GM18870 (cell line): ENCODE results near the gene SYT8.
"Not testable (repeated sequence)": the region's sequence is repeated elsewhere in the genome, so short reads cannot be mapped to it uniquely, and the experiment has no call there.

Experiments
- ATAC-seq: cut with Tn5 transposase; IDR thresholded peaks from one replicate; pipeline ENCODE4 v1.9.1; 2021; ENCODE audit warnings: moderate library complexity; ENCODE audit not compliant: unreplicated experiment

The SYT8 gene

DNA sequence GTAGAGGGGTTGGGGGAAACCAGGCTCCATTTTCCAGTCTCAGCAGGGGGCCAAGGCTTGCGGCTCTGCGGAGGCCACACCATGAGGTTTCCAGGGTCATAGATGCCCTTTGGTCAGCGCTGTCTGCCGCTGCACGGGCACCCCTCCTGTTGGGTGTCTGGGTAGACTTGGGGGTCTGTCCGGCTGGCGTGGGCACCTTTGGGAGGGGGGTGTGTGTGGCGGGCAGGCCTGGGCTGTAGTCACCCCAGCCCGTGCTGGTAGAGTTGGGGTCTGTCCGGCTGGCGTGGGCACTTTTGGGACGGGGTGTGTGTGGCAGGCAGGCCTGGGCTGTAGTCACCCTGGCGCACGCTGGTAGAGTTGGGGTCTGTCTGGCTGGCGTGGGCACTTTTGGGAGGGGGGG is 36.7 kb downstream of the SYT8 start:
- no peak for ATAC-seq

DNA sequence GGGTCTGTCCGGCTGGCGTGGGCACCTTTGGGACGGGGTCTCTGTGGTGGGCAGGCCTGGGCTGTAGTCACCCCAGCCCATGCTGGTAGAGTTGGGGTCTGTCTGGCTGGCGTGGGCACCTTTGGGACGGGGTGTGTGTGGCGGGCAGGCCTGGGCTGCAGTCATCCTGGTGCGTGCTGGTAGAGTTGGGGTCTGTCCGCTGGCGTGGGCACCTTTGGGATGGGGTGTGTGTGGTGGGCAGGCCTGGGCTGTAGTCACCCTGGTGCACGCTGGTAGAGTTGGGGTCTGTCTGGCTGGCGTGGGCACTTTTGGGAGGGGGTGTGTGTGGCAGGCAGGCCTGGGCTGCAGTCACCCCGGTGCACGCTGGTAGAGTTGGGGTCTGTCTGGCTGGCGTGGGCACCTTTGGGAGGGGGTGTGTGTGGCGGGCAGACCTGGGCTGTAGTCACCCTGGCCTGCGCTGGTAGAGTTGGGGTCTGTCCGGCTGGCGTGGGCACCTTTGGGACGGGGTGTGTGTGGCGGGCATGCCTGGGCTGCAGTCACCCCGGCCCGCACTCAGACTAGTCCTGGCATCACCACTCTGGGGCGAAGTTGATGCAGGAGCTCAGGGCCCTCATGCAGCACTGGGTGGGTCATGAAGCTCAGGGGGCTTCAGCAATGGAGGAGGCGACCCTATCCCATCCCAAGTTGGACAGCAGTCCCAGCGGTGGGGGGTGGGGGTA is 37.6 kb downstream of the SYT8 start:
- no peak for ATAC-seq

DNA sequence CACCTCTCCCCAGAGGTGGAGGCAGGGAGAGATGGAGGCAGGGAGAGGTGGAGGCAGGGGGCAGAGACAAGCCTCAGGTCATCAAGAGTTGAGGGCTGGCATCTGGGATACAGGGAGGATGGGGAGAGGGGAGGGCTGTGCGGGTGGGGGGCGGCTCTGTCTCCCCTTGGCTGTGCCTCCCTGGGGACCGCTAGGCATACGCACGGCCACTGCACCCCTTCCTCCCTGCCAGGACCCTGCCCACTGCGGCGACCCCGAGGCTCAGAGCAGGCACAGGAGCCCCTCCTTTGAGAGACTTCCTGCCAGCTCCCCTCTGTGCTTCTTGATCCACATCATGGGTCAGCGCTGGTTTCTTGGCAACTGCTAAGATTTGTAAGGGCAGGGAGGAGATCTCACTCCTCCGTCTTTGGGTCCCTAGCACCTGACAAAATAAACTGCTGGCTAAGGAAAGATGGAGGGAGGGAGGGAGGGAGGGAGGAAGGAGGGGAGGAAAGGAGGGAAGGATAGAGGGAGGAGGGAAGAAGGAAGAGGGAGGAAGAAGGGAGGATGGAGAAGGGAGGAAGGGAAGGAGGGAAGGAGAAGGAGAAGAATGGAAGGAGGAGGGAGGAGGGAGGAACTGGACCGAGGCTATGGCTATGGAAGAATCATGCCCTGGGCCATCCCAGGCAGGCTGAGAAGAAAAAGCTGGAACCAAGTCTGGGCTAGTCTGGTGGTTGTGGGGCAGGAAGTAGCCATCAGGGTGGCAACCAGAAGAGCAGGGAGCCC is 38.4 kb downstream of the SYT8 start:
- no peak for ATAC-seq

DNA sequence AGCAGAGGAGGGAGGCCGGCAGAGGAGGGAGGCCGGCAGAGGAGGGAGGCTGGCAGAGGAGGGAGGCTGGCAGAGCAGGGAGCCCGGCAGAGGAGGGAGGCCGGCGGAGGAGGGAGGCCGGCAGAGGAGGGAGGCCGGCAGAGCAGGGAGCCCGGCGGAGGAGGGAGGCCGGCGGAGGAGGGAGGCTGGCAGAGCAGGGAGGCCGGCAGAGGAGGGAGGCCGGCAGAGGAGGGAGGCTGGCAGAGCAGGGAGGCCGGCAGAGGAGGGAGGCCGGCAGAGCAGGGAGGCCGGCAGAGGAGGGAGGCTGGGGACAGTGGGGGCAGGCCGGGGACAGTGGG is 39.0 kb downstream of the SYT8 start:
- ATAC-seq: not testable (repeated sequence)

DNA sequence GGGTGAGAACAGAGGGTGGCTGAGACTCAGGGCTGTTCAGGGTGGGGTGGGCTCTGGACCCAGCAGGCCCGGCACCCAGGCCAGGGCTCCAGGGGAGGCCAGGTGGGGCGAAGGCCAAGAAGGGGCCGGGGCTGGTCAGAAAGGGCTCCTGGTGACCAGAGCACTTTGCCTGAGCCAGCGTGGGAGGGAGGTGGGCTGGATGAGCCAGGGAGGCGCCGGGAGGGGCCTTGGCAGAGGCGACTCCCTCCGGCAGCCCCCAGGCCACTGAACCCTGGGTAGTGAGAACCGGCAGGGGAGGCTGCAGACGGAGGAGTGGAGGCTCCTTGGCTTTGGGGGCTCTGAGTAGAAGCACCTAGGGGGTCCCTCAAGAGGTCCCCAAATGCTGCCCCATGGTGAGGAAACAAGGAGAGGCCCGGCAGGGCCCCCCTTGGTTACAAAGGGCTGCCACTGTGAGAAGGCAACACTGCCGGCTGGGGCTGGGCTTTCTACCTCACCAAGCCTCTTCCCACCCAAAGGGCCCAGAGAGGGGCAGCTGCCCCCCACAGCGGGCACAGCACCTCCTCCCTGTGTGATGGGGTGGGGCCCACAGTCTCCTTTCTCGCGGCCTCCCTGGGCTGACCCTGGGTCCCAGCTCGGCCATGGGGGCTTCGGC is 39.8 kb downstream of the SYT8 start:
- not testable (repeated sequence) for ATAC-seq

DNA sequence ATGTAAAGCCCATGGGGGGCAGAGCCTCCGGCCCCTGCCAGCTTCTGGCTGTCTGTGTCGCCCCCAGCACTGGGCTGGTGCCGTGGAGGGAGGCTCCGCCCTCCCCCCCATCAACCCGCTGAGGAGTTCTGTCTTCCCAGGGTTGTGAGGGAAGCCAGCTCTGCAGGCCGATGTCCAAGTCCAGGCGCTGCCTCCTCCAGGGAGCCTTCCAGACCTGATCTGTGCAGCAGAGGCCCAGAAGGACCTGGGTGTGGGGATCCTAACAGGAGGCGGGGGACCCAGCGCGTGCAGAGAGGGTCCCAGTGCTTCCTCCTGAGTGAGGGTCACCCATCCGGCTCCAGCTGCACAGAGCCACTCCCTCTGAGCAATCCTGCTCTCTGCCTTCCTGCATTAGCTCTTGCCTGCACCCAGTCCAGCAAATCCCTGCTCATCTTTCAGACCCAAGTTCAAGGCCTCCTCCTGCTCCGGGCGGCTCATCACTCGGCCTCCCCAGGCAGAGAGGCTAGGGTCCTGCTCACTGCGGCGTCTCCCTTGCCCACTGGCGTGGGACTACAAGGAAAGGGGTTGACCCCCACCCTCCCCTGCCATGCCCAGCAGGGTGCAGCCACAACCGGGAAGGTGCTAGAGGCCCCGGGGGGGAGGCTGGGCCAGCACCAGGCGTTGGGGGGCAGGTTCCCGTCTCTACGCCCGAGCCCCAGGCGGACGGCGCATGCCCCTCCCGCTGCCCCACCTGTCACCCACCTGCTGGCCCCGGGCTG is 40.5 kb downstream of the SYT8 start:
- no peak for ATAC-seq

DNA sequence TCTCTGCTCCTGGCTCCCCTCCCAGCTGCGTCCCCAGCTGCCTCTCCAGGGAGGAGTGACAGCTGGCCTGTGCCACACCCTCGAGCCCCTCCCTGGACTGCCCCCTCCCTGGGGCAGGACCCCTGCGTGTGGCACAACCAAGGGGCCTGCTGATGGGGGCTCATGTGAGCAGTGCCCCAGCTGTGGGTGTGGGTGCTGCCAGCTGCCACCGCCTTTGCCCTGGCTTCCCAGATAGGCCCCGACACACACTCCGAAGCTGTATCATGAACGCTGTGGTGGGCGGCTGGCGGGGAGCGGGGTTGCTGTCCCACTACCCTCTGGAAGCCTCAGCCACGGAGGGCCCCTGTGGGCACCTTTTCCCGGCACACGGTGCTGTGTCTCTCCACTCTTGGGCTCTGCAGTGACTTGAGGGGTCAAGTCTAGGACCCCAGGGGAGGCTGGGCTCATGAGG is 41.1 kb downstream of the SYT8 start:
- ATAC-seq: not testable (repeated sequence)

DNA sequence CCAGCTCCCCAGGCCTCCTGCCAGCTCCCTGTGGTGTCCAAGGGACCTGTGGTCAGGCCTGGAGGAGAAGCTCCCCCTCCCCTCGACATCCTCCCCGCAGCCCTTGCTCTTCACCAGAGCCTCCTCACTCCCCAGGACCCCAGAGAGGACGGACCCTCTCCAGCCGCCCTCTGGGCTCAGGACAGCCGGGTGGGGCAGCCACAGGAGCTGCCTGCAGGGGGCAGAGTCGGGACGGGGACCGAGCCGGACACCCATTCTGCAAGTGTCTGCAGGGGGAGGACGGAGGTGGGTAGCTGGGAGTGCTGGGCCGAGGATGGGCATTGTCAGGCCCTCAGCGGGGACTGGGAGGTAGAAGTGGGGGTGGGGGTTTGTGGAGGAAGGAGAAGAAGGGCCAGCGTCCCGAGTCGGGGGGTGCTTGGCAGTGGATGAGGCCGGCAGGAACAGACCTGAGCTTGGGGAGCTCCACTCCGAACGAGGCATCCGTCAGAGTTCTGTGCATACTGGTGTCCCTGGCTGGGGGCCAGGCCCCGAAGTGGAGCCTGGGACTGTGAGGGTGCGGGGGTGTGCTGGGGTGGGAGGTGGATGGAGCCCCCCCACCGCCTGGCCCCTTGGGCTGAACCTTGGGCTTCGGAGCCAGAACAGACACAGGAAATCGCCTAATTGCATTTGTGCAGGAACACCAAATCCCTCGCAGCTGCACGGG is 41.7 kb downstream of the SYT8 start:
- ATAC-seq: no peak

DNA sequence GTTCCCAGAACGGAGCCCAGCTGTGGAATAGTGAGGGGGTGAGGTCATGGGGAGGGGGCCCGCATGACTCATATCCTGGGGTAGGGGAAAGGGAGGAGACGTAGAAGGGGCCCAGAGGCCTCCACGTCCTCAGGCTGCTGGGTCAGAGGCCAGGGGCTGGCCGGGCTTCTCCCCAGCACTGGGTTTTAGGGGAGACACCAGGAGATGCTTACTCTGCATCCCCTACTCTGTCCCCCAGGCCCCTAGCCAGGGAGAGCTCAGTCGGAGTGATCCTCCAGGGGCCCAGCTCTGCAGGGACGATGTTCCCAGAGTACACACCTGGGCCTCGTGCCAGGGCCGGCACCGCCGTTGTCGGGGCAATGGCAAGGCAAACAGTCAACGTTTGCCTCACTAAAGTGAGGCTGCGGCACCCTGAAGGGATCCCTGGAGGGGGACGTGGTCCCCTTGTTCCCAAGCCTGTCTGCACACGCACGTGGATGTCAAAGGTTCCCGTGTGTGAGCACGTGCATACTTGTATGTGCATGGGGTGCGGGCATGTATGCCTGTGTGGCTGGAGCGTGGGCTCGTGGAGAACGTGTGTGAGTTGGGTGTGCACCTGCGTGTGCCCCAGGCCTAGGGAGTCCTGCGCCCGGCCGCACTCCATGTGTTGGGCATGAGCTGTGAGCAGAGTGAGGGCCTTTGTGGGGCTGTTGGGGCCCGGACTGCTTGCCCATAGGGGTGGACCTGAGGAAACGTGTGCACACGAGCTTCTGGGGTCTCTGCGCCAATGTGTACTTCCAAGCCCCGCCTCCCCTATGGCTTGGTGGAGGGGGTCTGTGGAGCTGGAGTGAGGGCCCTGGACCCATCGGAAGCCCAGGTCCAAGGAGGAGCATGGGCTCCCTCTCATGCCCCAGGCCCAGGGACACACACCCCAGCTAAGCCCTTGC is 42.7 kb downstream of the SYT8 start:
- no peak for ATAC-seq

DNA sequence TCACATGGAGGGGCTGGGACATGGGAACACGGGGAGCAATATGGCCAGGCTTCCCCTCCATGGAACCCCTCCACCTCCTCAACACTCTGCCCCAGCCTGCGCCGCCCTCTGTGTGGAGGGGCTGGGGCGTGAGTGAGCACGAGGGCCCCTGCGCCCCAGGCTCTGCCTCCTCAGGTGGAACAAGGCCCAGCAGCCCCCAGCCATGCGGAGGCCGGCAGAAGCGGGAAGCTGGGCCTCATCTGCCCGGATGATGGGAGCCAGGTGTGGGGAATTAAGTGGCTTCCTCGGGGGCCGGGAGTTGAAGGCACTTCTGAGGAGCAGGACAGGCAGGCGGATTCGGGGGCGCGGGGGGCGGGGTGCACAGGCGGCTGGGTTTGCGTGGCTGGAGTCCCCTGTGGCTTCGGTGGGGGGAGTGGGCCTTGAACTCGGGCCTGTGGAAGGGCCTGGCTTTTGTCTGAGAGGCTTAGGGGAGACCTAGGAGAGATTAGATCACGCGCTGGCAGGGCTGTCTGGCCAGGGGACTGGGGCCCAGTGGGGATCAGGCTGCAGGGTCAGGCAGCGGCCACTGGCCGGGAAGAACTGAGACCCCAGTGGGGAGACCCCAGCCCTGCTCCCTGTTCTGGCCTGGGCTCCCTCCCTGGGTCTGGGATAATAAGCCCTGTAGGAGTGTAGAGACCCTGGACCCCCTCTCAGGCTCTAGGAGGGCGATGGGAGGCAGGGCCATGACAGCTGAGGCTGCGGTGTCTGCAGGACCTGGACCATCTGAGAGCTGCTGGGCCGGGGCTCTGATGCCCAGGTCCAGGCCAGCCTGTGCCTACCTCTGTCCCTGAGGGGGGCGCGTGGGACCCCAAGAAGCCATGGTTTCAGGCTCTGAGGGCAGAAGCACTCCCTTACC is 43.6 kb downstream of the SYT8 start:
- ATAC-seq: no peak

DNA sequence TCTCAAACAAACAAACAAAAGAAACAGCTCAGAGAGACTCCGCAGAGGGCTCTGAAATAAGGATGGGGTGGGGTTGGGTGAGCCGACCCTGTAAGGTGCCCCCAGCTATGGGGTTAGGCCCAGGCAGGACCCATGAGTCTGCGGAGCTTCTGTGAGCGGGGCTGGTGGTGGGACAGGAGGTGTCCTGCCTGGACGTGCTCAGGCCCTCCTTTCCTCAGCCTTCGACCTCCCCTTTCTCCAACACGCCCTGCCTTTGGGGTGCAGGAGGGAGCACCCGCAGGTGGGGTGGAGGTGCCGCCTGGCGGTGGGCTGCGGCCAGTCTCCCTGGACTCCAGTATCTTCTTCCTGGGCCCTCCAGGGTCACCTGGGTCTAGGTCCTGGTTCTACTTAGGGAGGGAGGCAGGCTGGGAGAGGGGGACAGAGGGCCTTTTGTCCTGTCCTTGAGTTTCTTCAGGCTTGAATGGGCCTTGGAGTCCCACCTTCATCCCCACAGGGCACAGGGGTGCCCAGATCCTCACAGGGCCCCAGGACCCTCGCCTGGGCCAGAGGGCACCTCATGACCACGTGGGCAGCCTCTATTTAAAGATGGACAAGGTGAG is 44.7 kb downstream of the SYT8 start:
- ATAC-seq: no peak

DNA sequence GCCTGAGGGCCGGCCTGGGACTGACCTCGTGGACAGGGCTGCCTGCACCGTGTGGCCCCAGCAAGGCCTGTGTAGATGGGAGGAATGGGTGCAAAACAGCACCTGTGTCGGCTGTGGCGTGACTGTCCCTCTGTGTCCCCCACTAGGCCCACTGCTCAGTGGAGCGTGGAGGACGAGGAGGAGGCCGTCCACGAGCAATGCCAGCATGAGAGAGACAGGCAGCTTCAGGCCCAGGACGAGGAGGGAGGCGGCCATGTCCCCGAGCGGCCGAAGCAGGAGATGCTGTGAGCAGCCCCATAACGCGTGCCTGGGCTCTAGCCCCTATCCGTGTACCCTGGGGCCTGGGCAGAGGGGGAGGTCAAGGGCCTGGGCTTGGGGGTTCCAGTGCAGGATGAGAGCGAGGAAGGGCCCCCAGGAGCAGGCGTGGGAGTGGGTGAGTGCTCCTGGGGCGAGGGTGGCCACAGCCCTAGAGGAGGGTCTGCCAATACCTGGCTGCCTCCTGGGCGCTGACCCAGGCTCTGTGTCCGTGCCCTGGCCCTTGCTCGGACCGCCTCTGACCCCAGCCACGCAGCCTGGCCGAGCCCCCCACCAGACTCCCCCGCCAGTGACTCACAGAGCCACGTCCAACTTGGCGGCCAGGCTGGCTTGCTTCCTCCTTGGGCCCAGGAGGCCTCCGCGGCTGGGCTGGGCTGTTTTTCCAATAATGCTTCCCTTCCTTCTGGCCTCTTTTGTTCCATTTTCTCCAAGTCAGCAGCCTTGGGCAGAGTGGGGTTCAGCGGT is 45.3 kb downstream of the SYT8 start:
- ATAC-seq: no peak

DNA sequence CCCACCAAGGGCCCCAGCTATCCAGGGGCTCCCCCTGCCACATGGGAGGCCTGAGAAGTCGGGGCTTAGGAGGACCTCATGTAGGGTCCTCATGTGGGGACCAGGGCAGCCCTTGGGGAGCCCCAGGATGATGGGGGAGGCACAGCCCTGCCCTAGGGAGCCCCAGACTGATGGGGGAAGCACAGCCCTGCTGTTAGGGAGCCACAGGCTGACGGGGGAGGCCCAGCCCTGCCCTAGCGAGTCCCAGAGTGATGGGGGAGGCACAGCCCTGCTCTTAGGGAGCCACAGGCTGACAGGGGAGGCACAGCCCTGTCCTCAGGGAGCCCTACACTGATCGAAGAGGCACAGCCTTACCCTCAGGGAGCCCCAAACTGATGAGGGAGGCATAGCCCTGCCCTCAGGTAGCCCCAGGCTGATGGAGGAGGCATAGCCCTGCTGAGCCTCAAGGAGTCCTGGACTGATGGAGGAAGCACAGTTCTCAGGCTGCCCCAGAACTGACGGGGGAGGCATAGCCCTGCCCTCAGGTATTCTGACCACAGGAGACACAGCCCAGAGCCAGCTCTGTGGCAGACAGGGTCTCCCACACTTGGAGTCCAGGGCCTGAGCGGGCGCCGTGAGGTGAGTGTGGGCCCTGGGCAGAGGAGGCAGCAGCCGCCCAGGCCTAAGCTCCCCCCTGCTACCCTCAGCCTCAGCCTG is 46.1 kb downstream of the SYT8 start:
- no peak for ATAC-seq

DNA sequence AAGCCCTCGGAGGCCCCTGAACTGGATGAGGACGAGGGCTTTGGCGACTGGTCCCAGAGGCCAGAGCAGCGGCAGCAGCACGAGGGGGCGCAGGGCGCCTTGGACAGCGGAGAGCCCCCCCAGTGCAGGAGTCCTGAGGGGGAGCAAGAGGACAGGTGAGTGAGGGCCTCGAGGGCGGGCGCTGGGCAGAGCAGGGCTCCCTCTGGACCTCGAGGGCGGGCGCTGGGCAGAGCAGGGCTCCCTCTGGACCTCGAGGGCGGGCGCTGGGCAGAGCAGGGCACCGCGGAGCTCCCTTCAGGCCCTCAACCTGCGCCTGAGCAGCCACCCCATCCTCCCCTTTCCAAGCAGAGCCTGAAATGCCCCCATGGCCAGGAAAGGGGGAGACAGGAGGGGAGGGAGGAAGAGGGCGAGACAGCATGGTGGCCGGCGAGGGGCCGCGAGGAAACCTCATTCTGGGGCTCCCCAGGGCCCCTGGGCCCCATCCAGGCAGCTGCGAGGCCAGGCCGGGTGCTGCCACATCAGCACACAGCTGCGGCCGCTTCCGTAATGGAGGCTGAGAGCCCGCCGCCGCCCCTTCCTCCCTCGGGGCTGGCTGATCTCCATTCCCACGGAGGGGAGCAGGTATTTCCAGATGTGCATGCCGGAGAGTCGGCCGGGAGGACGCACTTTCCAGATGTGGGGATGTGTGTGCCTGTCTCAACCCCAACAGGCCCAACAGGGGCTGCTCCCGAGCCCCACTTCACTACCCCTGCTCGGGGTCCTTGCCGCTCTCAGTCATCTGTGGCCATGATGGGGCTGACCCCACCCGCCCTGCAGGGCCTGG is 46.9 kb downstream of the SYT8 start:
- ATAC-seq: no peak

DNA sequence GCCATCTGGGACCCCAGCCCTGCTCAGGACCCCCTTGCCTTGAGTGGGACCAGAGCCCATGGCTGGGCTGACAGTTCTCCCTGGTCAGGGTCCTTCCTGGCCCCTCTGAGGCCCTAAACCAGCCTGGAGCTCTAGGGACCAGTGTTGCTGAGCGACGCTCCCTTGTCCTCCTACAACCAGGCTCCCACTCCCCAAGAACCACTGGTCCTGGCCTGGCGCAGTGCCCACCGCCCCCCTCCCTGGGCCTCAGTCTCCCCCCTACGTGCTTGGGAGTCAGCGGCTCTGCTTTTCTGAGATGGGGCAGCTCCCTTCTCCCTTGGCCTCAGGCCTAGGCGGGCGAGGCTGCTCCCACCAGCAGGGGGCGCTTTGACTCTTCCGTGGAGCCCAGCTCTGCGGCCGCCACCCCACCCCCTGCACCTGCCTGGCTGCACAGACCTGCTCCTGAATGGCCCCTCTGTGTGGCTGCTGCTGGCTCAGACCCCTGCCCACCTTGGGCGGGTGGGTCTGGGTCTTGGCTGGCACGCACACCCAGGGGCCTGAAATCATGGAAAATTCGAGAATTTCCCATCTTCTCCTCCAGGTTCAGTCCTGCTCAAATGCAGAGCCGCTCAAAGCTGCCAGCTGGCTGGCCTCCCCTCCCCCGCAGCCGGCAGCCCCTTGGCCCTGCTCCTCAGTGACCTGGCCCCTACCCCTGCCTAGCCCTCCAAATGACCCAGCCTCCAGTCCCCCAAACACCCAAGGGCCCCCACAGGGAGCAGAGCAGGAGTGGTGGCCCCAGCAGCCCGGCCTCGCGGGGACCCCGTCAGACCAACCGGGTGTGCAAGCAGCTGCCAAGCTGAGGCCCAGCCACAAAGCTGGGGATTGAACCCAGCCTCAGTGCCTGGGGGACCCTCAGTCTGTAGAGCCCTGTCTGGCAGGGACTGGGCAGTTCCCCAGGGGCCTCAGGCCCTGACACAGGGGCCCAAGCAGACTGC is 47.8 kb downstream of the SYT8 start:
- no peak for ATAC-seq
